ENCODE data around the gene USP35. TPM values are rescaled to one million over a fixed set of nuclear protein-coding genes. Genes with fewer than 3 reads are reported as not detected.
"Not testable (repeated sequence)": the region's sequence is repeated elsewhere in the genome, so short reads cannot be mapped to it uniquely, and the experiment has no call there.

USP35 gene
- total RNA-seq, 1 donor from 2014 or later = 10.0 TPM

GRCh38 chr11:78230161-78230877 lies 41.6 kb downstream of the USP35 start:
- DNase-seq (ENCODE audit: low spot score) = no peak

- no peak for DNase-seq (ENCODE audit: low spot score)
These were observed 43.3 kb downstream of the USP35 start for GRCh38 chr11:78231962-78232501.

GRCh38 chr11:78233046-78233445 lies 44.3 kb downstream of the USP35 start:
- DNase-seq (ENCODE audit: low spot score) = not testable (repeated sequence)

GRCh38 chr11:78234006-78234405 lies 45.3 kb downstream of the USP35 start:
- DNase-seq (ENCODE audit: low spot score) = no peak

- no peak for DNase-seq (ENCODE audit: low spot score)
These were observed 48.8 kb downstream of the USP35 start for GRCh38 chr11:78237293-78238046.

DNA sequence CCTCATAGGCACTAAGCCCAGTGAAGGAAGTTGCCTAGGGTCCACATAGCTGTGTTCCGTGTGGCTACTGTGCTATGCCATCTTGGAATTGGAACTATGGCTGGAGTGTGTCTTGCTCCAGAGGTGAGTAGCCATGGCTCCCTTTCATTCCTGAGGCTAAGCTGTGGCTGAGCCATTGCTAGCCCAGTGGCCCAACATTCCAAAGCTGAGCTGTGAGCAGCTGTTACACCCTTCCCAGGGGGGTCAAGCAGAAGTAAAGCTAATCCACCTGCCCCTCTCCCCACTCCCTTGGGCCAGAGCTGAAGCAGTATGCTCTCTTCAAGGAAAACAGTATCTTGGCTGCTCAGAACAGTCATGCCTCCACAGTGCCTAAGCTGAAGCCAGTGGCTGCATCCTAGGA lies 51.1 kb downstream of the USP35 start:
- DNase-seq (ENCODE audit: low spot score) = no peak

GRCh38 chr11:78241475-78241874 lies 52.8 kb downstream of the USP35 start:
- DNase-seq (ENCODE audit: low spot score) = no peak

DNA sequence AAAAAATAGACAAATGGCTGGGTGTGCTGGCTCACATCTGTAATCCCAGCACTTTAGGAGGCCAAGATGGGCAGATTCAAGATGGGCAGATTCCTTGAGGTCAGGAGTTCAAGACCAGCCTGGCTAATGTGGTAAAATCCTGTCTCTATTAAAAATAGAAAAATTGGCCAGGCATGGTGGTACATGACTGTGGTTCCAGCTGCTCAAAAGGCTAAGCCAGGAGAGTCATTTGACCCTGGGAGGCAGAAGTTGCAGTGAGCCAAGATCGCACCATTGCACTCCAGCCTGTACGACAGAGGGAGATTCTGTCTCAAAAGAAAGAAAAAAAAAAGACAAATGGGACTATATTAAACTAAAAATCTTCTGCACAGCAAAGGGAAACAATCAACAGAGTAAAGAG lies 55.4 kb downstream of the USP35 start:
- no peak for DNase-seq (ENCODE audit: low spot score)

DNA sequence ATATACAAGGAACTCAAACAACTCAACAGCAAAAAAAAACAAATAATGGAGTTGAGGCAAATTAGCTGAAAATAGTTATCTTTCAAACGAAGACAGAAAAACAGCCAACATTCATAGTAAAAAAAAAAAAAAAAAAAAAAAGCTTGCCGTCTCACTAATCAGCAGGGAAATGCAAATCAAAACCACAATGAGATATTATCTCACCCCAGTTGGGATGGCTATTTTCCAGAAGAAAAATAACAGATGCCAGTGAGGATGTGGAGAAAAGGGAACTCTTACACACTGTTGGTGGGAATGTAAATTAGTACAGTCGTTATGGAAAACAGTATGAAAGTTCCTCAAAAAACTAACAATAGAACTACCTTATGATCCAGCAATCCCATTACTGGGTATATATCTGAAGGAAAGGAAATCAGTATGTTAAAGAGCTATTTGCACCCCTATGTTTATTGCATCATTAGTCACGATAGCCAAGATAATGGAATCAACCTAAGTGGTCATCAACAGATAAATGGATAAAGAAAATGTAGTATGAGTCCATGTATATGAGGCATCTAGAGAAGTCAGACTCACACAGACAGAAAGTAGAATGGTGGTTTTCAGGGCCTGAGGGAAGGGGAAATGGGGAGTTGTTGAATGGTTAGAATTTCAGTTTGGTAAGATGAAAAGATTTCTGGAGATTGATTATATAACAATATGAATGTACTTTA lies 56.0 kb downstream of the USP35 start:
- DNase-seq (ENCODE audit: low spot score) = no peak

- DNase-seq (ENCODE audit: low spot score) = no peak
These were observed 59.5 kb downstream of the USP35 start for GRCh38 chr11:78248191-78248590.

DNA sequence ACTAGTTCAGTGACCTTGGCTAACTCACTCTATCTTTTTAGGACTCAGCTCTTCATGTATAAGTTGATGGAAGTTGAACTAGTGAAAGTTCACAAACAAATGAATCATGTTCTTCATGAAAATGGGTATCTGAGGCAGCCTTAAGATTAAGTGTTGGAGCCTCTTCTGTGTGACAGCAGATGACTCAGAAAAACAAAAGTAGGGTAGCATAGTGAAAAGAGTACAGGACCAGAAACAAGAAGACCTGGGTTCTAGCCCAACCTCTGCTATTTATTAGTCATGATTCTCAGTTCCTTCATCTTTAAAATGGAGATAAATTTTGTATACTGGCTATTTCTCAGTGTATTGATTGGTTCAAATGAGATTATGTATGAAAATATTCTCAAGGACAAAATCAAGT lies 60.2 kb downstream of the USP35 start:
- no peak for DNase-seq (ENCODE audit: low spot score)

DNA sequence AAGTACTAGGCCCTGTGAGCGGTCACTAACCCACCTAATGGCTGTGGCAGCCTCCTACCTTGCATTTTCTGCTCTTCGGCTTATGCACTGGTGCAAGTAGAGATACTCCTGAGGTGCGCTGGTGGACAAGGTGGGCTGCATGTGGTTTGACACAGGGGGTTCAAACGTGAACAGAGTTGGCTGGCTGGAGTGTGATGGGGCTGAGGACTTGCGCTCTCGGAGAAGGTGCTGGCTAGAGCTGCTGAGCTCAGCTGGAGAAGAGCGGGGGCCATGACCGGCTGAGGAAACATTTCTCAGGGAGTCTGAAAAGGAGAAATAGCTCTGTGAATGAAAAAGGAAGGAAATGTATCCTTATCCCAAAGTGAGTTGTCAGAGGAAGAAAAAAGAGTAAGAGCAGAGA lies 61.4 kb downstream of the USP35 start:
- DNase-seq (ENCODE audit: low spot score) = no peak

GRCh38 chr11:78251083-78251775 lies 62.5 kb downstream of the USP35 start:
- DNase-seq (ENCODE audit: low spot score) = no peak

DNA sequence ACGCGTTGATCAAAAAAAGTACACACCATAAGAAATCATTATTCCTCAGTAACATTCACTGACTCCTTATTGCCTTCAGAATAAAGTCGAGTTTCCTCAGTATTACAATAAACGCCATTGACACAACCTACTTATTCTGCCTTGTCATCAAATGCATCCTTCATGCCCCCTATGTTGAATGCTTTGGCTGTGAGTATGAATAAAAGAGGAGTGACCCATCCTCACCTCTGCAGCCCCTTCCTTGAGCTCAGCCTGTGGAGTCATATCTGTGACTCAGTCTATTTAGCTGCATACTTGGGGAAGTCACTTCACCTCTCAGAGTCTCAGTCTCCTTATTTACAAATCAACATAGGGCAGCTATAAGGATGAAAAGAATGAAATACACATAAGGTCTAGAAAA lies 65.1 kb downstream of the USP35 start:
- no peak for DNase-seq (ENCODE audit: low spot score)

DNA sequence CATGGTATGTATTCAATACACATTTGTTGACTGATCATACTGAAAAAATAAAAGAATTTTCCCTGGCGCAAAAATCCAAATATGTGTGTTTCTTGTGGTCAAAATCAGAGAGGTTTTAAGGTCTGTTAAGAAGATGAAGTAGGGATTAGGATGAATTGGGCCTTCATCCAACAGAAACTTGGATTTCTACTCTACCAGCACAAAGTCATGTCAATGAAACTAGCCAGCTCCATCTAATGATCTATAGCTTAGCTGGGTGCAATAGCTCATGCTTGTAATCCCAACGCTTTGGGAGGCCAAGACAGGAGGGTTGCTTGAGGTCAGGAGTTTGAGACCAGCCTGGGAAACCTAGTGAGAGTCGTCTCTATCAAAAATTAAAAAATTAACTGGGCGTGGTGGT lies 65.5 kb downstream of the USP35 start:
- DNase-seq (ENCODE audit: low spot score) = no peak

GRCh38 chr11:78255919-78256318 lies 67.2 kb downstream of the USP35 start:
- DNase-seq (ENCODE audit: low spot score) = no peak

DNA sequence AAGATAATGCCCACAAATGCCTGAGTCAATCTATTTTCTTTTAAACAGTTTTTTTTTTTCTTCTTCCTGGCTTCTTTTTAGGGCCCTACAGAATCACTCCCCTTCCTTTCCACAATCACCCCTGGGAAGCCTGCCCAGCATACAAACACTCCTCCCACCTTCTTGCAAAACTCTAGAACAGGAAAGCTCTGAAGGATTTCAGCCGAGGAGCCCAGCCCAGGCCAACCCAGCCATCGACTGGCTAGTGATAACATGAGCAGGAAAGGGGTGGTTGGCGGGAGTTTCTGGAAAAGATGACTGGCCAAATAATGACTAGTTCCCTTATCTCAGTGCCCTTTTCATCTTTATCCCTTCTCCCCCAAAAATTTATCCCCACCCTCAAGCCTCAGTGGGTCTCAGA lies 68.2 kb downstream of the USP35 start:
- peak; percentile 82 for DNase-seq (ENCODE audit: low spot score)

GRCh38 chr11:78257654-78258053 lies 68.9 kb downstream of the USP35 start:
- no peak for DNase-seq (ENCODE audit: low spot score)

- no peak for DNase-seq (ENCODE audit: low spot score)
These were observed 71.2 kb downstream of the USP35 start for GRCh38 chr11:78259777-78260487.

GRCh38 chr11:78261367-78261766 lies 72.6 kb downstream of the USP35 start:
- no peak for DNase-seq (ENCODE audit: low spot score)

GRCh38 chr11:78261828-78262227 lies 73.1 kb downstream of the USP35 start:
- DNase-seq (ENCODE audit: low spot score) = no peak

All from ureter (tissue), 1 donor.